HCT116 (cell line): ENCODE results near the gene HPCAL1. TPM values are rescaled to one million over a fixed set of nuclear protein-coding genes. Genes with fewer than 3 reads are reported as not detected.

Experiments used
- ATAC-seq: fragments of 200-7000 bp; cut with Tn5 transposase; 2 replicates; pipeline ENCODE4 v1.9.1; 2020; ENCODE audit warnings: mild to moderate bottlenecking, moderate library complexity
- BruUV-seq: library from RNA; stranded (reverse); fragments of 400-500 nt; replicated peaks from 2 replicates; lab custom pipeline; 2021; lab: Mats Ljungman, UMichigan
- CTCF ChIA-PET: fragments of 300-600 bp; sonication (Branson Sonifier 250); formaldehyde crosslinking; loops from one replicate; lab custom pipeline; 2021; ENCODE audit warnings: antibody characterized with exemption; lab: Charles Lee
- POLR2A ChIA-PET: fragments of 300-600, 350-600 bp; sonication (Branson Sonifier 250); formaldehyde crosslinking; loops from one replicate; lab custom pipeline; 2021; ENCODE audit warnings: antibody characterized with exemption; lab: Charles Lee
- RAD21 ChIA-PET, 2 experiments: fragments of 300-600 bp; sonication (Branson Sonifier 250); formaldehyde crosslinking; loops; one replicate each; lab custom pipeline; 2023; ENCODE audit warnings: low total read pairs in 2 of 2; ENCODE audit not compliant: uncharacterized antibody in 2 of 2, unreplicated experiment in 2 of 2, low non-redundant PET in 1 of 2; lab: Charles Lee
- DNase-seq: peaks from one replicate; pipeline ENCODE4 v3.0.0-alpha.2; 2010; ENCODE audit warnings: low read depth, low spot score
- H2AFZ ChIP-seq: fragments of 200-600 bp; shearing (Covaris generic), sonication (generic); 2 replicates; pipeline ENCODE4 v1.6.1; 2017; ENCODE audit warnings: low read depth, mixed run types, mixed read lengths, antibody characterized with exemption, low read length; ENCODE audit not compliant: poor library complexity, severe bottlenecking
- H3K27ac ChIP-seq: 2 replicates; pipeline ENCODE4 v1.5.1; 2012; ENCODE audit warnings: low read depth, low read length
- H3K27me3 ChIP-seq: fragments of 200-600 bp; sonication (generic); 2 replicates; pipeline ENCODE4 v1.6.1; 2016; ENCODE audit warnings: mixed run types, low read length, mixed read lengths; ENCODE audit not compliant: insufficient read depth
- H3K36me3 ChIP-seq, 2 experiments: fragments of 200-500 bp in 1 of 2; fragments of 200-600 bp in 1 of 2; sonication (Bioruptor generic) in 1 of 2; sonication (generic) in 1 of 2; 2 replicates each; pipeline versions ENCODE4 v1.5.1 to v1.6.1; 2014 to 2016; ENCODE audit warnings: low read length in 2 of 2, inconsistent platforms in 1 of 2, mixed read lengths in 1 of 2, mixed run types in 1 of 2; ENCODE audit not compliant: insufficient read depth in 2 of 2, control insufficient read depth in 1 of 2
- H3K4me1 ChIP-seq, 2 experiments: fragments of 200-600 bp in 1 of 2; sonication (generic) in 1 of 2; 2 replicates each; pipeline versions ENCODE4 v1.5.1 to v1.6.1; 2012 to 2017; ENCODE audit warnings: low read length in 2 of 2, inconsistent platforms in 1 of 2, mild to moderate bottlenecking in 1 of 2, mixed read lengths in 1 of 2, mixed run types in 1 of 2, moderate library complexity in 1 of 2; ENCODE audit not compliant: insufficient read depth in 2 of 2, control insufficient read depth in 1 of 2
- H3K4me2 ChIP-seq: fragments of 200-600 bp; sonication (generic); 2 replicates; pipeline ENCODE4 v1.6.1; 2017; ENCODE audit warnings: mixed run types, low read length, mixed read lengths
- H3K4me3 ChIP-seq, 2 experiments: fragments of 200-600 bp in 1 of 2; sonication (generic) in 1 of 2; replicated peaks in 1 of 2; 2 replicates each; pipeline ENCODE4 v1.5.1; 2011 to 2016; ENCODE audit warnings: low read length in 2 of 2, control low read depth in 1 of 2, low read depth in 1 of 2, mild to moderate bottlenecking in 1 of 2, mixed read lengths in 1 of 2, mixed run types in 1 of 2
- H3K79me2 ChIP-seq: fragments of 200-600 bp; sonication (generic); 2 replicates; pipeline ENCODE4 v1.6.1; 2017; ENCODE audit warnings: mild to moderate bottlenecking, mixed run types, low read length, moderate library complexity, mixed read lengths; ENCODE audit not compliant: insufficient read depth
- H3K9ac ChIP-seq: fragments of 200-600 bp; sonication (generic); 2 replicates; pipeline ENCODE4 v1.6.1; 2016; ENCODE audit warnings: low read length, mixed read lengths
- H3K9me2 ChIP-seq: fragments of 200-600 bp; sonication (generic), shearing (Covaris generic); 2 replicates; pipeline ENCODE4 v1.6.1; 2017; ENCODE audit warnings: mixed run types, mild to moderate bottlenecking, moderate library complexity; ENCODE audit not compliant: insufficient read depth
- H3K9me3 ChIP-seq, 2 experiments: fragments of 200-500 bp in 1 of 2; fragments of 200-600 bp in 1 of 2; sonication (Bioruptor generic) in 1 of 2; sonication (generic) in 1 of 2; 2 replicates each; pipeline ENCODE4 v1.6.1; 2014 to 2017; ENCODE audit warnings: low read length in 2 of 2, mixed read lengths in 2 of 2, inconsistent platforms in 1 of 2, low read depth in 1 of 2, mild to moderate bottlenecking in 1 of 2, mixed run types in 1 of 2, moderate library complexity in 1 of 2; ENCODE audit not compliant: control insufficient read depth in 1 of 2, insufficient read depth in 1 of 2
- H4K20me1 ChIP-seq: fragments of 200-600 bp; sonication (generic), shearing (Covaris generic); 2 replicates; pipeline ENCODE4 v1.6.1; 2017; ENCODE audit warnings: mixed run types, mild to moderate bottlenecking, moderate library complexity; ENCODE audit not compliant: insufficient read depth
- CEBPB ChIP-seq: IDR thresholded peaks from 2 replicates; pipeline ENCODE4 v1.6.1; 2012; ENCODE audit warnings: low read depth
- EGR1 ChIP-seq: IDR thresholded peaks from 2 replicates; pipeline ENCODE4 v1.6.1; 2012; ENCODE audit warnings: low read depth
- EZH2phosphoT487 ChIP-seq: fragments of 200-600 bp; IDR thresholded peaks from 2 replicates; pipeline ENCODE4 v1.6.1; 2018; ENCODE audit warnings: antibody characterized with exemption, borderline replicate concordance
- FOSL1 ChIP-seq: IDR thresholded peaks from 2 replicates; pipeline ENCODE4 v1.6.1; 2012; ENCODE audit warnings: low read depth
- JUND ChIP-seq: IDR thresholded peaks from 2 replicates; pipeline ENCODE4 v1.6.1; 2012
- POLR2A ChIP-seq: IDR thresholded peaks from 2 replicates; pipeline ENCODE4 v1.7.0; 2011; ENCODE audit warnings: borderline replicate concordance; ENCODE audit not compliant: insufficient read depth, insufficient read length; ENCODE audit errors: extremely low read depth
- POLR2AphosphoS5 ChIP-seq: IDR thresholded peaks from 2 replicates; pipeline ENCODE4 v1.6.1; 2011; ENCODE audit warnings: mild to moderate bottlenecking, low read depth, low read length, moderate library complexity
- RAD21 ChIP-seq: IDR thresholded peaks from 2 replicates; pipeline ENCODE4 v1.6.1; 2012; ENCODE audit warnings: low read depth, mild to moderate bottlenecking
- SP1 ChIP-seq: IDR thresholded peaks from 2 replicates; pipeline ENCODE4 v1.6.1; 2012; ENCODE audit warnings: low read depth
- SRF ChIP-seq: IDR thresholded peaks from 2 replicates; pipeline ENCODE4 v1.6.1; 2012; ENCODE audit warnings: low read depth
- TCF7L2 ChIP-seq: IDR thresholded peaks from 2 replicates; pipeline ENCODE4 v1.7.0; 2011; ENCODE audit warnings: borderline replicate concordance, inconsistent platforms; ENCODE audit not compliant: insufficient read depth, insufficient read length; ENCODE audit errors: extremely low read depth
- YY1 ChIP-seq: IDR thresholded peaks from 2 replicates; pipeline ENCODE4 v1.6.1; 2011; ENCODE audit warnings: low read length, low read depth, moderate library complexity, mild to moderate bottlenecking; ENCODE audit not compliant: insufficient replicate concordance; ENCODE audit errors: extremely low read depth
- ZFX ChIP-seq: fragments of 450-650 bp; IDR thresholded peaks from 2 replicates; pipeline ENCODE4 v1.6.1; 2017
- ZNF274 ChIP-seq: fragments of 200-500 bp; sonication (Bioruptor generic); IDR thresholded peaks from 2 replicates; pipeline ENCODE4 v1.6.1; 2014; ENCODE audit warnings: mild to moderate bottlenecking, low read depth, low read length, inconsistent platforms
- intact Hi-C: fragments of 100-400 bp; cut with micrococcal nuclease; formaldehyde crosslinking; loops from 2 replicates; pipeline ENCODE4 v1.10.0; 2022
- total RNA-seq: library from RNA; stranded (reverse); gene quantifications from one replicate; pipeline ENCODE4 v1.2.1, GENCODE V29; 2021; ENCODE audit not compliant: unreplicated experiment
- TF ChIP-seq, protein P1 (sequence below): IDR thresholded peaks from 2 replicates; pipeline ENCODE4 v1.6.1; 2012; ENCODE audit warnings: low read depth
- TF ChIP-seq, protein P2 (sequence below): IDR thresholded peaks from 2 replicates; pipeline ENCODE4 v1.6.1; 2012

The HPCAL1 gene
- total RNA-seq, 1 experiment from 2014 or later: 111 TPM

DNA sequence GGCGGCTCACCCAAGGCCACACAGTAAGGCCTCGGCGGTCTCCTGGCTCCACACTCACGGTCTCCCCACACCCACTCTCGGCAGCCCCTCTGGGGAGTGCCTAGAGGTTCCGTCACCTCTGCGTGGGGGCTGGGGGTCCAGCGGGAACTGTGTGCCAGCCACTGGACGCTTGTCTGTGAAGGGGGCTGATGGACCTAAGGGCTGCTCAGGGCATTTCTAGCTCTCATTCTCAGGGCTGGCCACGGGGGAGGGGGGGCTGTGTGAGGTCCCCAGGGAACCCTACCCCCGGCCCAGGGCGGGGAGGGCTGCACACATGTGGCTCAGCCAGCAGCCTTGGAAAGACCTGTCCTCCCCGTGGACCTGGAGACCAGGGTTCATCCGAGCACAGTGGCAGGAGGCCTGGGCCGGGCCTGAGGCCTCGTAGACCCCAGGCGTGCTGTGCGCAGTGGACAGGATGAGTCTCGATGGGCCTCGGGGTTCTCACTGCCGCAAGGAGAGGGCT lies 172.6 kb downstream of the HPCAL1 start:
- no peak for ATAC-seq
- Histone ChIP-seq H3K9ac (no peak overlapping the region), H3K79me2 (no peaks in the 10 kb centered on the region), H3K4me2 (no peak overlapping the region), H3K4me3 (no peak overlapping the region), H3K9me3 (no peaks in the 10 kb centered on the region), H3K27ac (no peak overlapping the region), H3K36me3 (no peaks in the 10 kb centered on the region), H2AFZ (no peak overlapping the region), H3K9me2 (no peaks in the 10 kb centered on the region), H3K27me3 (peaks cover under 1% of the 10 kb centered on the region; the same call in 1 of the 2 replicates), H4K20me1 (no peaks in the 10 kb centered on the region), H3K4me1 (no peaks in the 10 kb centered on the region)
- no peak for DNase-seq
- no TSS peak for BruUV-seq
- CTCF ChIA-PET: interaction anchor here (0.6 kb wide), 1 partner anchor 427 kb away, joined by 3 read pairs; no protein-coding TSS in a partner anchor
- no peak for TF ChIP-seq EZH2phosphoT487
- no peak for TF ChIP-seq FOSL1
- no peak for TF ChIP-seq TCF7L2
- no peak for TF ChIP-seq RAD21
- no peak for TF ChIP-seq SRF
- TF ChIP-seq SP1: no peak
- no peak for TF ChIP-seq JUND
- TF ChIP-seq ZFX: no peak
- TF ChIP-seq ZNF274: no peak
- TF ChIP-seq, protein P1, sequence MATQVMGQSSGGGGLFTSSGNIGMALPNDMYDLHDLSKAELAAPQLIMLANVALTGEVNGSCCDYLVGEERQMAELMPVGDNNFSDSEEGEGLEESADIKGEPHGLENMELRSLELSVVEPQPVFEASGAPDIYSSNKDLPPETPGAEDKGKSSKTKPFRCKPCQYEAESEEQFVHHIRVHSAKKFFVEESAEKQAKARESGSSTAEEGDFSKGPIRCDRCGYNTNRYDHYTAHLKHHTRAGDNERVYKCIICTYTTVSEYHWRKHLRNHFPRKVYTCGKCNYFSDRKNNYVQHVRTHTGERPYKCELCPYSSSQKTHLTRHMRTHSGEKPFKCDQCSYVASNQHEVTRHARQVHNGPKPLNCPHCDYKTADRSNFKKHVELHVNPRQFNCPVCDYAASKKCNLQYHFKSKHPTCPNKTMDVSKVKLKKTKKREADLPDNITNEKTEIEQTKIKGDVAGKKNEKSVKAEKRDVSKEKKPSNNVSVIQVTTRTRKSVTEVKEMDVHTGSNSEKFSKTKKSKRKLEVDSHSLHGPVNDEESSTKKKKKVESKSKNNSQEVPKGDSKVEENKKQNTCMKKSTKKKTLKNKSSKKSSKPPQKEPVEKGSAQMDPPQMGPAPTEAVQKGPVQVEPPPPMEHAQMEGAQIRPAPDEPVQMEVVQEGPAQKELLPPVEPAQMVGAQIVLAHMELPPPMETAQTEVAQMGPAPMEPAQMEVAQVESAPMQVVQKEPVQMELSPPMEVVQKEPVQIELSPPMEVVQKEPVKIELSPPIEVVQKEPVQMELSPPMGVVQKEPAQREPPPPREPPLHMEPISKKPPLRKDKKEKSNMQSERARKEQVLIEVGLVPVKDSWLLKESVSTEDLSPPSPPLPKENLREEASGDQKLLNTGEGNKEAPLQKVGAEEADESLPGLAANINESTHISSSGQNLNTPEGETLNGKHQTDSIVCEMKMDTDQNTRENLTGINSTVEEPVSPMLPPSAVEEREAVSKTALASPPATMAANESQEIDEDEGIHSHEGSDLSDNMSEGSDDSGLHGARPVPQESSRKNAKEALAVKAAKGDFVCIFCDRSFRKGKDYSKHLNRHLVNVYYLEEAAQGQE: no peak
- no peak for TF ChIP-seq POLR2AphosphoS5
- TF ChIP-seq POLR2A: no peak
- no peak for TF ChIP-seq EGR1
- TF ChIP-seq CEBPB: no peak
- TF ChIP-seq, protein P2, sequence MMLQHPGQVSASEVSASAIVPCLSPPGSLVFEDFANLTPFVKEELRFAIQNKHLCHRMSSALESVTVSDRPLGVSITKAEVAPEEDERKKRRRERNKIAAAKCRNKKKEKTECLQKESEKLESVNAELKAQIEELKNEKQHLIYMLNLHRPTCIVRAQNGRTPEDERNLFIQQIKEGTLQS: no peak
- TF ChIP-seq YY1: no peak
- POLR2A ChIA-PET: no interaction called here
- intact Hi-C loops: no loop called here
- RAD21 ChIA-PET: no interaction called here
